Astrocyte (in vitro differentiated cells and primary cell): Measurements from ENCODE around the gene NT5C. TPM values are rescaled to one million over a fixed set of nuclear protein-coding genes. Genes with fewer than 3 reads are reported as not detected.

Source experiments
- DNase-seq: peaks from one replicate; pipeline ENCODE4 v3.0.0-alpha.2; 2010; ENCODE audit warnings: low read depth
- FAIRE-seq: peaks from 2 replicates; lab custom pipeline; 2011; peaks lifted over from hg19 to GRCh38; lab: Jason Lieb, UNC
- H2AFZ ChIP-seq: 2 replicates; pipeline ENCODE4 v1.6.0; 2012; ENCODE audit warnings: low read depth, low read length, inconsistent platforms
- H3K27ac ChIP-seq: 2 replicates; pipeline ENCODE4 v1.5.1; 2011; ENCODE audit warnings: low read depth, low read length, inconsistent platforms
- H3K27me3 ChIP-seq: 2 replicates; pipeline ENCODE4 v1.6.0; 2011; ENCODE audit warnings: low read length, inconsistent platforms; ENCODE audit not compliant: insufficient read depth
- H3K36me3 ChIP-seq: 2 replicates; pipeline ENCODE4 v1.5.1; 2011; ENCODE audit warnings: low read length, inconsistent platforms; ENCODE audit not compliant: insufficient read depth
- H3K4me1 ChIP-seq: 2 replicates; pipeline ENCODE4 v1.5.1; 2011; ENCODE audit warnings: low read length, inconsistent platforms; ENCODE audit not compliant: insufficient read depth
- H3K4me2 ChIP-seq: 2 replicates; pipeline ENCODE4 v1.6.0; 2012; ENCODE audit warnings: low read length, inconsistent platforms
- H3K4me3 ChIP-seq: 2 replicates; pipeline ENCODE4 v1.5.1; 2011; ENCODE audit warnings: low read depth, mild to moderate bottlenecking, low read length, inconsistent platforms; ENCODE audit not compliant: insufficient read depth
- H3K79me2 ChIP-seq: 2 replicates; pipeline ENCODE4 v1.6.0; 2012; ENCODE audit warnings: mild to moderate bottlenecking, low read length, inconsistent platforms; ENCODE audit not compliant: insufficient read depth
- H3K9ac ChIP-seq: 2 replicates; pipeline ENCODE4 v1.6.0; 2012; ENCODE audit warnings: mild to moderate bottlenecking, low read length, inconsistent platforms
- H3K9me3 ChIP-seq: 2 replicates; pipeline ENCODE4 v1.5.1; 2012; ENCODE audit warnings: low read depth, mild to moderate bottlenecking, low read length, inconsistent platforms; ENCODE audit not compliant: insufficient read depth
- H4K20me1 ChIP-seq: 2 replicates; pipeline ENCODE4 v1.6.0; 2012; ENCODE audit warnings: low read length, inconsistent platforms; ENCODE audit not compliant: insufficient read depth
- H3K27ac Mint-ChIP-seq: one replicate; pipeline ENCODE4 v1.8.0; 2021; ENCODE audit warnings: mild to moderate bottlenecking, mixed read lengths; ENCODE audit not compliant: unreplicated experiment
- H3K27me3 Mint-ChIP-seq: one replicate; pipeline ENCODE4 v1.8.0; 2021; ENCODE audit warnings: low read depth, mixed read lengths; ENCODE audit not compliant: unreplicated experiment
- H3K36me3 Mint-ChIP-seq: one replicate; pipeline ENCODE4 v1.8.0; 2021; ENCODE audit warnings: low read depth, mixed read lengths; ENCODE audit not compliant: unreplicated experiment
- H3K4me1 Mint-ChIP-seq: one replicate; pipeline ENCODE4 v1.8.0; 2021; ENCODE audit warnings: low read depth, mixed read lengths; ENCODE audit not compliant: unreplicated experiment
- H3K4me3 Mint-ChIP-seq: one replicate; pipeline ENCODE4 v1.8.0; 2021; ENCODE audit warnings: mild to moderate bottlenecking, moderate library complexity, mixed read lengths; ENCODE audit not compliant: unreplicated experiment
- H3K9me3 Mint-ChIP-seq: one replicate; pipeline ENCODE4 v1.8.0; 2021; ENCODE audit warnings: mild to moderate bottlenecking, mixed read lengths; ENCODE audit not compliant: unreplicated experiment
- EZH2 ChIP-seq: IDR thresholded peaks from 2 replicates; pipeline ENCODE4 v1.6.1; 2012; ENCODE audit warnings: mild to moderate bottlenecking, low read length, inconsistent platforms; ENCODE audit not compliant: insufficient read depth
- total RNA-seq: library from RNA; stranded (reverse); gene quantifications from 2 replicates; pipeline ENCODE4 v1.2.1, GENCODE V29; 2021
- TF ChIP-seq, protein P1 (sequence below): IDR thresholded peaks from 2 replicates; pipeline ENCODE4 v1.5.1; 2011; ENCODE audit warnings: low read depth, mild to moderate bottlenecking, inconsistent platforms, low read length, moderate library complexity; ENCODE audit not compliant: insufficient read depth

The NT5C gene
- total RNA-seq, 1 donor from 2014 or later, result 29.5 TPM

DNA sequence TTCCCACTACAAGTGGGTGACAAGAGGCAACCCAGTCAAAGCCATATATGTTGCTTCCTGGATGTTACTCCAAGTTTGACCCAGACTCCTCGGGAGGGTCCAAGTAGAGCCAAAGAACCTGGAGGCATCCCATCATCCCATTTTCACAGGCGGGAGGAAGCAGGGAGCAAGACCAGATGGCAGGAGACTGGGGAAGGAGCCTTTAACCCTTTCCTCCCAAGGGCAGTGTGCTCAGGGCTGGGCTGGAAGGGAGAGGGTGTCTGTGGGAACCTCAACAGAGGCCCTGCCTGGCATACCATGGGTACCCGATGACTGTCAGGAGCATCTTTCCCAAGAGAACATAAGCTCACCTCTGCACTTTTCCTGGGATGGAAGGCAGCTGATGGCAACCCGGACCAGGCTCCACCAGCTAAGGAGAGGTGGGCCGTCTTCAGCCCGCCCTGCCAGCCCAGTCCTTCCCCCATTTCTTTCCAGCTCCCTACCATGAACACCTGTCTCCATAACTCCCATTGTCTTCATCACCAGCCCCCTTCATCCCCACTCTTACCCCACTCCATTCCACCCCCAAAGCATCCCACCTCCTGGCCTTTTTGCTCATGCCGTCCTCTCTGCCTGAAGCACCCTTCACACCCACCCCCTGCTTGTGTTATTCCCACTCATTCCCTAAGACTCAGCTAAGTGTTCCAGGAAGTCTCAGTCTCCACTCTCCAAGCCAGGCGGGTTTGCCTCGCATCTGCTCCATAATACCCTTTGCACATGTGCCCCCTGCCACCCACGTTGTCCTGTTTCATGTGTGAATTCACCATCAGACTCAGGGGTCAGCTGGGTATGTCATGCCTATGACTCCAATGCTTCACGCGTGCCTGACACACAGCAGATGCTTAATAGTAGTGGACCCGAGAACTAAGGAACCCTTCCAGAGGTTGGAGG is 49.7 kb downstream of the NT5C start:
- Mint-ChIP-seq H3K36me3 (peaks cover 2% of the 10 kb centered on the region), H3K27me3 (peaks cover 3% of the 10 kb centered on the region), H3K4me1 (peaks cover 31% of the 10 kb centered on the region), H3K4me3 (no peak overlapping the region), H3K9me3 (no peaks in the 10 kb centered on the region), H3K27ac (no peak overlapping the region)
- Histone ChIP-seq H3K4me2 (no peak overlapping the region), H3K9me3 (no peaks in the 10 kb centered on the region), H3K79me2 (no peaks in the 10 kb centered on the region), H3K27me3 (peaks cover 2% of the 10 kb centered on the region), H3K4me3 (no peak overlapping the region), H2AFZ (no peak overlapping the region), H3K27ac (no peak overlapping the region), H3K4me1 (peaks cover 28% of the 10 kb centered on the region), H3K9ac (no peak overlapping the region), H3K36me3 (no peaks in the 10 kb centered on the region), H4K20me1 (no peaks in the 10 kb centered on the region)
- TF ChIP-seq EZH2, result no peak
- TF ChIP-seq, protein P1, sequence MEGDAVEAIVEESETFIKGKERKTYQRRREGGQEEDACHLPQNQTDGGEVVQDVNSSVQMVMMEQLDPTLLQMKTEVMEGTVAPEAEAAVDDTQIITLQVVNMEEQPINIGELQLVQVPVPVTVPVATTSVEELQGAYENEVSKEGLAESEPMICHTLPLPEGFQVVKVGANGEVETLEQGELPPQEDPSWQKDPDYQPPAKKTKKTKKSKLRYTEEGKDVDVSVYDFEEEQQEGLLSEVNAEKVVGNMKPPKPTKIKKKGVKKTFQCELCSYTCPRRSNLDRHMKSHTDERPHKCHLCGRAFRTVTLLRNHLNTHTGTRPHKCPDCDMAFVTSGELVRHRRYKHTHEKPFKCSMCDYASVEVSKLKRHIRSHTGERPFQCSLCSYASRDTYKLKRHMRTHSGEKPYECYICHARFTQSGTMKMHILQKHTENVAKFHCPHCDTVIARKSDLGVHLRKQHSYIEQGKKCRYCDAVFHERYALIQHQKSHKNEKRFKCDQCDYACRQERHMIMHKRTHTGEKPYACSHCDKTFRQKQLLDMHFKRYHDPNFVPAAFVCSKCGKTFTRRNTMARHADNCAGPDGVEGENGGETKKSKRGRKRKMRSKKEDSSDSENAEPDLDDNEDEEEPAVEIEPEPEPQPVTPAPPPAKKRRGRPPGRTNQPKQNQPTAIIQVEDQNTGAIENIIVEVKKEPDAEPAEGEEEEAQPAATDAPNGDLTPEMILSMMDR, result no peak
- DNase-seq (no peak), FAIRE-seq (no peak)

Other genes starting within 250 kb of the NT5C start
- not detected in 2 replicates for gene FADS6, start 238.1 kb downstream of the NT5C start, total RNA-seq
- 0.14 TPM in 1 of 2 replicates, not detected in the other for gene USH1G, start 208.5 kb downstream of the NT5C start, total RNA-seq
- gene OTOP2, start 207.5 kb downstream of the NT5C start, total RNA-seq, result not detected in 2 replicates
- not detected in 2 replicates for gene OTOP3, start 195.8 kb downstream of the NT5C start, total RNA-seq
- gene HID1, start 159.0 kb downstream of the NT5C start, total RNA-seq, result 2.5 and 2.6 TPM in 2 replicates
- gene CDR2L, start 144.1 kb downstream of the NT5C start, total RNA-seq, result 59.1 and 62.9 TPM in 2 replicates
- gene MRPL58, start 119.1 kb downstream of the NT5C start, total RNA-seq, result 23.8 and 24.4 TPM in 2 replicates
- gene ATP5PD, start 84.8 kb downstream of the NT5C start, total RNA-seq, result 238 and 239 TPM in 2 replicates
- 17.1 and 18.6 TPM in 2 replicates for gene KCTD2, start 84.5 kb downstream of the NT5C start, total RNA-seq
- gene SLC16A5, start 43.8 kb downstream of the NT5C start, total RNA-seq, result 7.1 and 10.6 TPM in 2 replicates
- 11.5 and 11.9 TPM in 2 replicates for gene ARMC7, start 21.8 kb downstream of the NT5C start, total RNA-seq
- gene JPT1, start 22.8 kb upstream of the NT5C start, total RNA-seq, result 232 and 282 TPM in 2 replicates
- 413 and 449 TPM in 2 replicates for gene SUMO2, start 51.2 kb upstream of the NT5C start, total RNA-seq
- 37.3 and 44.3 TPM in 2 replicates for gene NUP85, start 73.9 kb upstream of the NT5C start, total RNA-seq
- gene GGA3, start 129.9 kb upstream of the NT5C start, total RNA-seq, result 25.3 and 28.5 TPM in 2 replicates
- 50.0 and 55.0 TPM in 2 replicates for gene MRPS7, start 130.1 kb upstream of the NT5C start, total RNA-seq
- gene MIF4GD, start 139.5 kb upstream of the NT5C start, total RNA-seq, result 3.9 and 5.0 TPM in 2 replicates
- gene SLC25A19, start 157.7 kb upstream of the NT5C start, total RNA-seq, result 8.8 and 12.8 TPM in 2 replicates